GM12878 (cell line): ENCODE results near the gene GAMT. TPM values are rescaled to one million over a fixed set of nuclear protein-coding genes. Genes with fewer than 3 reads are reported as not detected.

ENCODE experiments used
- ATAC-seq: fragments of 200-7000 bp; cut with Tn5 transposase; 3 replicates; pipeline ENCODE4 v1.9.1; 2020; ENCODE audit warnings: mild to moderate bottlenecking, moderate library complexity
- BruUV-seq: library from RNA; stranded (reverse); fragments of 400-500 nt; replicated peaks from 2 replicates; lab custom pipeline; 2021; lab: Mats Ljungman, UMichigan
- CTCF ChIA-PET: fragments of 300-600 bp; sonication (Branson Sonifier 250); formaldehyde crosslinking; extraction: SDS; loops from one replicate; lab custom pipeline; 2021; ENCODE audit warnings: inconsistent platforms; lab: Yijun Ruan, JAX
- POLR2A ChIA-PET: fragments of 350-600 bp; formaldehyde crosslinking; extraction: SDS; loops from one replicate; lab custom pipeline; 2021; ENCODE audit warnings: inconsistent platforms; lab: Charles Lee
- RAD21 ChIA-PET: fragments of 300-600 bp; sonication (Branson Sonifier 250); formaldehyde crosslinking; loops from one replicate; lab custom pipeline; 2023; ENCODE audit warnings: antibody characterized with exemption; ENCODE audit not compliant: unreplicated experiment; lab: Charles Lee
- SMC1A ChIA-PET: fragments of 300-600 bp; sonication (Branson Sonifier 250); formaldehyde crosslinking; loops from one replicate; lab custom pipeline; 2023; ENCODE audit not compliant: unreplicated experiment, uncharacterized antibody; lab: Charles Lee
- DNase-seq: peaks from one replicate; pipeline ENCODE4 v3.0.0-alpha.2; 2011; ENCODE audit warnings: low read depth, low spot score
- FAIRE-seq: peaks from 3 replicates; lab custom pipeline; 2011; peaks lifted over from hg19 to GRCh38; lab: Jason Lieb, UNC
- H2AFZ ChIP-seq: 2 replicates; pipeline ENCODE4 v1.6.0; 2011; ENCODE audit warnings: low read depth, low read length, control low read depth; ENCODE audit not compliant: control insufficient read depth
- H3K27ac ChIP-seq: 2 replicates; pipeline ENCODE4 v1.5.1; 2011; ENCODE audit warnings: control low read depth; ENCODE audit not compliant: control insufficient read depth, insufficient read depth
- H3K27me3 ChIP-seq, 2 experiments: replicated peaks in 1 of 2; 2 replicates each; pipeline versions ENCODE4 v1.6.0 to v1.6.1; 2011; ENCODE audit warnings: low read length in 1 of 2; ENCODE audit not compliant: control insufficient read depth in 2 of 2, insufficient read depth in 2 of 2
- H3K36me3 ChIP-seq, 2 experiments: 2 replicates each; pipeline ENCODE4 v1.5.1; 2011; ENCODE audit warnings: low read length in 1 of 2; ENCODE audit not compliant: control insufficient read depth in 2 of 2, insufficient read depth in 2 of 2
- H3K4me1 ChIP-seq: 2 replicates; pipeline ENCODE4 v1.6.1; 2011; ENCODE audit warnings: mild to moderate bottlenecking, low read length, moderate library complexity, mixed read lengths; ENCODE audit not compliant: control insufficient read depth, insufficient read depth
- H3K4me2 ChIP-seq: 2 replicates; pipeline ENCODE4 v1.6.0; 2011; ENCODE audit warnings: control low read depth; ENCODE audit not compliant: control insufficient read depth, insufficient read depth
- H3K4me3 ChIP-seq: fragments of 200-600 bp; sonication (generic); 2 replicates; pipeline ENCODE4 v1.5.1; 2016
- H3K79me2 ChIP-seq: 2 replicates; pipeline ENCODE4 v1.6.0; 2011; ENCODE audit warnings: low read length; ENCODE audit not compliant: control insufficient read depth, insufficient read depth
- H3K9ac ChIP-seq: 2 replicates; pipeline ENCODE4 v1.8.0; 2011; ENCODE audit warnings: low read length, control low read depth, mixed read lengths; ENCODE audit not compliant: control insufficient read depth, insufficient read depth
- H3K9me3 ChIP-seq: replicated peaks from 3 replicates; pipeline ENCODE4 v1.5.1; 2011; ENCODE audit warnings: mild to moderate bottlenecking, low read length; ENCODE audit not compliant: control insufficient read depth, insufficient read depth
- H4K20me1 ChIP-seq: 2 replicates; pipeline ENCODE4 v1.6.0; 2011; ENCODE audit not compliant: control insufficient read depth, insufficient read depth
- ASH2L ChIP-seq: fragments of 300-600, 200-600 bp; sonication (generic); IDR thresholded peaks from 2 replicates; pipeline ENCODE4 v1.6.1; 2017; ENCODE audit warnings: low read depth, mild to moderate bottlenecking, borderline replicate concordance
- CREB1 ChIP-seq: IDR thresholded peaks from 2 replicates; pipeline ENCODE4 v1.6.1; 2012; ENCODE audit warnings: low read depth, mild to moderate bottlenecking, inconsistent platforms
- GATAD2B ChIP-seq: fragments of 450-650 bp; conservative IDR thresholded peaks from 2 replicates; pipeline ENCODE4 v1.6.1; 2017; ENCODE audit warnings: low read depth, mild to moderate bottlenecking, moderate library complexity
- HDAC2 ChIP-seq: fragments of 200-600 bp; sonication (generic); IDR thresholded peaks from 2 replicates; pipeline ENCODE4 v1.6.1; 2017
- IRF4 ChIP-seq: IDR thresholded peaks from 2 replicates; pipeline ENCODE4 v1.6.1; 2011; ENCODE audit warnings: low read depth, low read length
- NFIC ChIP-seq: IDR thresholded peaks from 2 replicates; pipeline ENCODE4 v1.6.1; 2012; ENCODE audit warnings: low read depth, mild to moderate bottlenecking, inconsistent platforms, low read length, moderate library complexity
- PML ChIP-seq: IDR thresholded peaks from 2 replicates; pipeline ENCODE4 v1.6.1; 2012; ENCODE audit warnings: low read length, inconsistent platforms
- RELA ChIP-seq: fragments of 450-650 bp; IDR thresholded peaks from 2 replicates; pipeline ENCODE4 v1.8.0; 2014; ENCODE audit warnings: borderline replicate concordance; ENCODE audit not compliant: partially characterized antibody
- YY1 ChIP-seq: IDR thresholded peaks from 2 replicates; pipeline ENCODE4 v1.6.1; 2011; ENCODE audit warnings: low read depth, mild to moderate bottlenecking, low read length
- WGBS: methylation state at CpG from one replicate; pipeline ENCODE4 v1.1.6; 2016; ENCODE audit warnings: low lambda C conversion rate; ENCODE audit not compliant: insufficient replicate concordance, insufficient coverage; ENCODE audit errors: missing lambda C conversion rate; 5-methylcytosine and 5-hydroxymethylcytosine counted together
- in situ Hi-C: fragments of 300-500 bp; cut with MboI; formaldehyde crosslinking; loops from 9 replicates; pipeline ENCODE4 v1.14.3; 2018; ENCODE audit warnings: mixed read lengths
- intact Hi-C: fragments of 100-400 bp; cut with micrococcal nuclease; formaldehyde crosslinking; loops from one replicate; pipeline ENCODE4 v1.14.2; 2022; ENCODE audit not compliant: unreplicated experiment
- polyA plus RNA-seq, 11 experiments: library from polyadenylated mRNA; depleted of rRNA in 4 of 11; unstranded in 6 of 11; stranded (reverse) in 5 of 11; fragments of >200 nt; fragmentation: Nextera tagmentation in 4 of 11; fragmentation: Illumina TruSeq in 1 of 11; extraction: Ambion mirVana in 4 of 11; extraction: Trizol in 1 of 11; gene quantifications; 1 replicate in 1 of 11; 2 replicates in 10 of 11; pipeline versions ENCODE4 v1.2.1 to v1.2.3, GENCODE V29; 2011 to 2016; ENCODE audit warnings: inconsistent platforms in 2 of 11, missing spikeins in 2 of 11, low read depth in 1 of 11
- total RNA-seq, 4 experiments: library from RNA; depleted of rRNA in 3 of 4; stranded (reverse); fragments of >200 nt in 3 of 4; fragmentation: Illumina TruSeq in 1 of 4; extraction: Trizol in 1 of 4; gene quantifications; 2 replicates each; pipeline versions ENCODE4 v1.2.1 to v1.2.3, GENCODE V29; 2013 to 2021

Gene GAMT
- total and polyA plus RNA-seq, 10 of the 15 experiments (the other 5 are each of a cell fraction or from before 2014, with no cell fraction given), result 1.6 to 131 (median 38.8) TPM

GRCh38 chr19:1421218-1421957 is 20.0 kb upstream of the GAMT start:
- in situ Hi-C loops (no loop called here), intact Hi-C loops (no loop called here)
- no peak overlapping the region for H2AFZ ChIP-seq
- no peak overlapping the region for H3K4me3 ChIP-seq
- FAIRE-seq, result no peak
- BruUV-seq, result no TSS peak
- POLR2A ChIA-PET, result no interaction called here
- H3K9me3 ChIP-seq, result no peaks in the 10 kb centered on the region
- no peak overlapping the region for H3K27ac ChIP-seq
- SMC1A ChIA-PET, result interaction anchor here (1.1 kb wide), 1 partner anchor 16 kb away, joined by 3 read pairs; no protein-coding TSS in a partner anchor
- no peak overlapping the region for H3K9ac ChIP-seq
- DNase-seq, result no peak
- CTCF ChIA-PET, result no interaction called here
- peaks cover 19% of the 10 kb centered on the region for H3K79me2 ChIP-seq
- ATAC-seq, result no peak
- no peaks in the 10 kb centered on the region for H3K27me3 ChIP-seq
- H3K36me3 ChIP-seq, result peaks cover 26 to 59% of the 10 kb centered on the region in 2 experiments; a peak in 3 of 4 replicates
- TF ChIP-seq CREB1 (no peak), HDAC2 (no peak), ASH2L (no peak), IRF4 (no peak), GATAD2B (no peak), PML (no peak), RELA (no peak), NFIC (no peak), YY1 (no peak)
- H4K20me1 ChIP-seq, result peaks cover 1% of the 10 kb centered on the region; the same call in 1 of the 2 replicates
- RAD21 ChIA-PET, result no interaction called here
- no peaks in the 10 kb centered on the region for H3K4me1 ChIP-seq
- 95% methylated on average over 29 of the region's 37 CpGs for WGBS
- no peak overlapping the region for H3K4me2 ChIP-seq
